OCI-LY1 (cell line): ENCODE data around the gene GPX7.

Source experiments
- EZH2 ChIP-seq: fragments of 200-600 bp; sonication (generic), shearing (Covaris generic); IDR thresholded peaks from 2 replicates; pipeline ENCODE4 v1.8.0; 2017; ENCODE audit warnings: borderline replicate concordance, mixed run types, mild to moderate bottlenecking, antibody characterized with exemption, low read length, moderate library complexity, mixed read lengths
- TF ChIP-seq, protein P1 (sequence below): fragments of 200-600 bp; sonication (generic), shearing (Covaris generic); IDR thresholded peaks from 2 replicates; pipeline ENCODE4 v1.5.1; 2017; ENCODE audit warnings: mild to moderate bottlenecking, antibody characterized with exemption, low read length, moderate library complexity, mixed read lengths

DNA sequence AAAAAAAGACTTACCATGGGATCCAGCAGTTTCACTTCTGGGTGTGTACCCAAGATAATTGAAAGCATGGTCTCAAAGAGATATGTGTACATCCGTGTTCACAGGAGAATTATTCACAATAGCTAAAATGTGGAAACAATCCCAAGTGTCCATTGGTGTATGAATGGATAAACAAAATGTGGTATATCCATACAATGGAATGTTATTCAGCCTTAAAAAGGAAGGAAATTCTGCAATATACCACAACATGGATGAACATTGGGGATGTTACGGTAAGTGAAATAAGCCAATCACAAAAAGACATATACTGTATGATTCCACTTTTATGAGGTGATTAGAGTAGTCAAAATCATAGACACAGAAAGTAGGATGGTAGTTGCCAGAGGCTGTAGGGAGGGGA lies 42.3 kb upstream of the GPX7 start:
- TF ChIP-seq, protein P1, sequence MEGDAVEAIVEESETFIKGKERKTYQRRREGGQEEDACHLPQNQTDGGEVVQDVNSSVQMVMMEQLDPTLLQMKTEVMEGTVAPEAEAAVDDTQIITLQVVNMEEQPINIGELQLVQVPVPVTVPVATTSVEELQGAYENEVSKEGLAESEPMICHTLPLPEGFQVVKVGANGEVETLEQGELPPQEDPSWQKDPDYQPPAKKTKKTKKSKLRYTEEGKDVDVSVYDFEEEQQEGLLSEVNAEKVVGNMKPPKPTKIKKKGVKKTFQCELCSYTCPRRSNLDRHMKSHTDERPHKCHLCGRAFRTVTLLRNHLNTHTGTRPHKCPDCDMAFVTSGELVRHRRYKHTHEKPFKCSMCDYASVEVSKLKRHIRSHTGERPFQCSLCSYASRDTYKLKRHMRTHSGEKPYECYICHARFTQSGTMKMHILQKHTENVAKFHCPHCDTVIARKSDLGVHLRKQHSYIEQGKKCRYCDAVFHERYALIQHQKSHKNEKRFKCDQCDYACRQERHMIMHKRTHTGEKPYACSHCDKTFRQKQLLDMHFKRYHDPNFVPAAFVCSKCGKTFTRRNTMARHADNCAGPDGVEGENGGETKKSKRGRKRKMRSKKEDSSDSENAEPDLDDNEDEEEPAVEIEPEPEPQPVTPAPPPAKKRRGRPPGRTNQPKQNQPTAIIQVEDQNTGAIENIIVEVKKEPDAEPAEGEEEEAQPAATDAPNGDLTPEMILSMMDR, result no peak
- no peak for TF ChIP-seq EZH2
